ENCODE data around the gene CARMIL1.

Gene CARMIL1

GRCh38 chr6:25512560-25512959, 233.4 kb downstream of the CARMIL1 start:
- DNase-seq (ENCODE audit: low read depth): no peak

GRCh38 chr6:25519856-25520255, 240.7 kb downstream of the CARMIL1 start:
- DNase-seq (ENCODE audit: low read depth): peak; percentile 7

GRCh38 chr6:25524542-25524941, 245.4 kb downstream of the CARMIL1 start:
- no peak for DNase-seq (ENCODE audit: low read depth)

- no peak for DNase-seq (ENCODE audit: low read depth)
These were observed 245.9 kb downstream of the CARMIL1 start for GRCh38 chr6:25525078-25525477.

GRCh38 chr6:25534942-25535631, 255.9 kb downstream of the CARMIL1 start:
- DNase-seq (ENCODE audit: low read depth): no peak

DNA sequence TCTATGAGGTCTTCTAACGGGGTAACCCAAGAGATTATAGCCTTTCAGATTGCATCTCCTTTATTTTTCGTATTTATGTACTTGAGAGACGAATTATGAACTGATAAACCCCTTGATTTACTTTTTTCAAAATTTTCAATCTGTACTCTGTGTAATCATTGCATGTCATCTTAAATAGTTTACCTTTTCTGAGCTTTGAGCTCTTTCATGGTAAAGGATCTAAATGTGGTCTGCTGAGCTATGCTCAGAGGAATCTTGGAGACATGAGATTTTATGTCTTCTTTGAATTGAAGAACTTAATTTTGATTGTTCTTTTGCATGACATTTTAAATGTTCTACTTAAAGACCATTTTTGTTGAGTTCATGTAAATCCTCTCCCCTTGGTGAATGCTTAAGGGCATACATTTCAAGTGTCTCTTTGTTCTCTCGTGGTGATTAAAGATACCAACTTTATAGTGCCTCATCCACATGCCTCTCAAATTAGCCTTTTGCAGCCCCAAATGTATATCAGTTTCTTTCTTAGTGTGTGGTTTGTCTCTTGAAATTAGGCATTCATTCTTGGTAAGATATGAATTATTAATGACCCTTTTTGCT, 256.6 kb downstream of the CARMIL1 start:
- no peak for DNase-seq (ENCODE audit: low read depth)

GRCh38 chr6:25536781-25537180, 257.6 kb downstream of the CARMIL1 start:
- no peak for DNase-seq (ENCODE audit: low read depth)

- no peak for DNase-seq (ENCODE audit: low read depth)
These were observed 258.3 kb downstream of the CARMIL1 start for GRCh38 chr6:25537349-25538018.

DNA sequence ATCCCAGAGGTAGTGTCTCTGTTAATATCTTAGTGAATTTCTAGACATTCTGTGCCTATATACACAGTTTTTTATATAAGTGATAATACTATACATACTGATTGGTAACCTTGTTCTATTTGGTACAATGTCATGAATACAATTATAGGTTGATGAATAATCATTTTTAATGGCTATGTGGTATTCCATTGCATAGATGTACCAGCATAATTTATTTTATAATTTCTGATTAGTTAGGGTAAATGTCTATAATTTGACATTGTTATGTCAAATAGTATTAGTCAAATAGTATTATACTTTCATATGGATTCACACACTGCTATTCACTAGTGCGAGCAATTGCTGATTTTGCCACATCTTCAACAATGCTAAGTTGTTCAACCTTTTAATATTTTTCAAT, 262.1 kb downstream of the CARMIL1 start:
- DNase-seq (ENCODE audit: low read depth): no peak

DNA sequence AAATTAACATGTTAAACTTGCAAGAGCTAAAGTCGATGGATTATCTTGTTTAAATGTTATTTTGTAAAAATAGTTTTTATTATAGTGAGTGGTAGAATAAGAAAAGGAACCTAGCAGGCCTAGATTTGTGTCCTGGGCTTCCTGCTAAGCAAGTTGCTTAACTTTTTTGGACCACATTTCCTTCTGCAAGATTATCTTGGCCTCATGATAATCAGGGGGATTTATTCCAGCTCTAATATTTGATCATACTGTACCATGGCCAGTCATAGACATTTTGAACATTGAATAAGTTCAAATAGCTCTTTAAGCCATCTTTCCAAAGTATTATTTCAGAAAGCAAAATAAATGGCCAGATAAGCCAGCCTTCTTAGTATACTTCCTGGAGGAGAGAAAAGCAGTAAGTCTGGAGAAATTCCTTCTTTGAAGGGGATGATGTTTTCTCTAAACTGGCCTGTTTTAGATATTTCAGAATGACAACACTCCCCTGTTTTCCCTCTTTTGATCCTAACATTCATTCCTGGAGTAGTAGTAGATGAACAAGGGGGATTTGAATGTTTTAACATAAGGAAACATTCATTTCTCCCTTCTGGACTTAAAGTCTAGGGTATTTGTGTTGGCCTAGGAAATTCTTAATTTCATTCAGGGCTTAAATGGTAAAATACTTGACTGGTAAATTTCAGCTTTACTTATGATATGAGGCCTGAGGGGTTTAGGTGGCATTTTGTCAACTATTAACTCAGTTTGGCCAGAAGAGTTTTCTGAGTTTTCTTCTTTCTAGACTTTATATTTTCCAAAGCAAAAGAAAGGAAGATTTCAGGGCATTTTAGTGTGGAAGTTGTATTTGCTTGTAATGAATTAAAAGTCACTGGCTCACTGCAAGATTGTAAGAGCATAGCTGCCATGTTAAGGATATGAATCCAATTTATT, 264.1 kb downstream of the CARMIL1 start:
- no peak for DNase-seq (ENCODE audit: low read depth)

DNA sequence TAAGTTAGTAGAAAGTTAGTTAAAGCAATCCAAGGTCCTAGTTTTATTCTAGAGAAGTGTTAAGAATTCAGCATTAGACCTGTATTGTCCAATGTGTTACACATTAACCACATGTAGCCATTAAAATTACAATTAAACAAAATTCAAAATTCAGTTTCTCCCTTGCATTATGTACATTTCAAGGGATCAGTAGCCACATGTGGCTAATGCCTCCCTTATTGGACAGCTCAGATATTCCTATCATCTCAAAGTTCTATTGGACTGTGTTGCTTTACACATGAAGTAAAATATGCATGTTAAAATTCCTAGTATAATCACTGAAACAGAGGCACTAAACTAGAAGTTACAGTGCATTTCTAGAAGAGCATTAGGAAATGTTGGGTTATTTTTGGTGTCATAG, 265.7 kb downstream of the CARMIL1 start:
- DNase-seq (ENCODE audit: low read depth): no peak

- DNase-seq (ENCODE audit: low read depth): no peak
These were observed 268.6 kb downstream of the CARMIL1 start for GRCh38 chr6:25547797-25548196.

GRCh38 chr6:25548451-25548850, 269.3 kb downstream of the CARMIL1 start:
- DNase-seq (ENCODE audit: low read depth): no peak

DNA sequence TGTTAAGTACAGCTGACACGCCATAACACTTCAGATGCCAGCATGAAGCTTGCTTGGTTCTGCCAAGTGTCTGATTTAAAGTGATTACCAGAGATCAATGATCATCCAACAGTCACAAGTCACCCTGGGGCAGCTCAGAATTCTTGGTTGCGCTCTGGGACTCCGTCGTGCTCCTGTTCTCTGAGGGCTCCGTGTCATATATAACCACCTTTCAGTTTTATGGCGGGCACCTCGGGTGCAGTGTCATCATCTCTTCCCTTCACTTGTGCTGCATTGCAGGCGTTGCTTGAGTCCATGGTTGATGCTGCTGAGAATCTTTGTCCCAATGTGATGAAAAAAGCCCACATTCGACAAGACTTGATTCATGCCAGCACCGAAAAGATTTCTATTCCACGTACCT, 271.5 kb downstream of the CARMIL1 start:
- no peak for DNase-seq (ENCODE audit: low read depth)

GRCh38 chr6:25553502-25553901, 274.3 kb downstream of the CARMIL1 start:
- DNase-seq (ENCODE audit: low read depth): no peak

- no peak for DNase-seq (ENCODE audit: low read depth)
These were observed 276.0 kb downstream of the CARMIL1 start for GRCh38 chr6:25555188-25555587.

DNA sequence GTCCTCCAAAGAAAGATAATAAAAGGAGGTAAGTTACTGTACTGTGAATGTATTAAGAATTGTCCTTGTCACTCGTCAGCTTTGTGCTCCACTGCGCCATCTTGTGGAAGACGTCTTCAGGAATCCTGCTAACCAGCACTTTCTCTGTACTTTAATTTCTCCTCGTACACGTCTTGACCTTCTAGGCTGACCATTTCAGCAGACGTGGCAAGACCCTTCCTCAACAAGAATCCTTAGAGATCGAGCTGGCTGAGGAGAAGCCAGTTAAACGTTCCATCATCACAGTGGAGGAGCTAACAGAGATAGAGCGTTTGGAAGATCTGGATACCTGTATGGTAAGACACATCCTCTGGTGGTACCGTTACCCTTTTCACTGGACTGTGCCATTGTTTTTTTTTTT, 277.3 kb downstream of the CARMIL1 start:
- DNase-seq (ENCODE audit: low read depth): no peak

DNA sequence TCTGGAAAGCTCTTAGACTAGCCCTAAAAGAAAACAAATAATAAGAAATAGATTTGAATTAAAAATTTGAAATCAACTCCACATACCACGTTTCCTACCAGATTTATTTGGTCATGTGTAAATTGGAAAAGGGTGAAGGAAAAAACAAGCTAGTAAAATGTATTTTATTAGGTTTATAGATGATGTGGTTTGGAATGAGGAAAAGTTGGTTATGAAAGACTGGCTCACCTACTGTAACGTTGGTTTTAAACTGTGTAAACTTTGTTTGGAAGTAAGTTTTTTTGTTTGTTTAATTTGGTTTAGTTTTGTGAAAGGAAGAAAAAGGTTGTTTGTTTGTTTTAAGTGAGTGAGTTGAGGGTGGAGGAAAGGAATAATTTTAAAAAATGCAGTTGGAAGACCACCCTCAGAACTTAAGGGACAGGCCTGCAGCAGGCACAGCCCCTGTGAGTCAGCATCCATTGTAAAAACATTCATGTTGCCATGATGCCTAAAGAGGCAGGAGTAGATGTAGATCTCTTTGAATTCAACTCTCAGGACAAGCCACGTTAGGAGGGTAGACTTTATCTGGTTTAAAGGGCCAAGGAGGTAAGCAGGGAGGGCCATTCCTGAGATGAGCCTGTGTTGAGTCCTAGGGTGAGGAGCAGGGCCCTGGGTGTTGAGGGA, 279.1 kb downstream of the CARMIL1 start:
- DNase-seq (ENCODE audit: low read depth): no peak

DNA sequence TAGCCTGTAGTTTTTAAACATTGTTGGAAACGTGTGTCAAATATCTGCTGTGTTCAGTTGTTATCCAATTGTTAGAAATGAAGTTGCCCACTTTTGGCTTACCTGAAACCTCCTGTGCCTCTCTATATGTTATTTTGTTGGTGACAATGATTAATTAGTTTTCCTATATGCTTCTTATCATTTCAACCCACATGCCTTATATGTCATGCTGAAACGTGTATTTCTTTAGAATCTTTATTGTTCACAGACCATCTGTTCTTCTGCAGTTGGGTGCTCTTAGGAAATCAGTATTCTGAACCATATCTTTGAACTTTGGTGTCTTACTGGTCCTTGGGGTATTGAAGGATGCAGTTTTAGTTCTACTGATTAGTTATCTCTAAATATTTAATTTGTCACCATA, 281.7 kb downstream of the CARMIL1 start:
- DNase-seq (ENCODE audit: low read depth): no peak

DNA sequence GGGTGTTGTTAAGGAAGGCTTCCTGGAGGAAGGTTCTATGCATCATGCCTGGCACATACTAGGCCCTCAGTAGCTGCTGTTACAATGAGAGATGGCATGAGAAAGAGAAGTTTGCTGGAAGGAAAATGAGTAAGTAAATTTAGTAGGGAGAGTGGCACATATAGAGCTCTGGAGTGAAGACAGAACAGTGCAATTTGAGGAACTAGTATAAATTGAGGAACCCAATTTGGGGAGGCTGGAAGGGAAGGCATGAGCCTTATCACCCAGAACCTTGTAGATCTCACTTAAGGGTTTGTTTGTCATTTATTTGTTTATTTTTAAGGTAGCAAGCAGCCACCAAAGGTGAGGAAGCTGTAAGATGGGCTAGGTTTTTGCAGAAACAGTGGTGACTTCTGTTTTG, 285.8 kb downstream of the CARMIL1 start:
- DNase-seq (ENCODE audit: low read depth): no peak

GRCh38 chr6:25570578-25570977, 291.4 kb downstream of the CARMIL1 start:
- no peak for DNase-seq (ENCODE audit: low read depth)

- DNase-seq (ENCODE audit: low read depth): no peak
These were observed 297.7 kb downstream of the CARMIL1 start for GRCh38 chr6:25576919-25577318.
